ENCODE measurements around the gene SH2D1B. TPM values are rescaled to one million over a fixed set of nuclear protein-coding genes. Genes with fewer than 3 reads are reported as not detected.

SH2D1B gene
- total RNA-seq, 1 experiment from 2014 or later = 0.34 TPM

GRCh38 chr1:162397943-162398560 is 13.9 kb downstream of the SH2D1B start:
- BruUV-seq (replicated peaks) = no TSS peak
- POLR2A ChIA-PET (ENCODE audit: low non-redundant PET) = no interaction called here
- TF ChIP-seq CTCF (conservative IDR thresholded peaks at IDR 0.05; ENCODE audit: low read depth, low read length) (no peak), EZH2 (IDR thresholded peaks at IDR 0.05; ENCODE audit: borderline replicate concordance, low read depth, low read length, poor library complexity, severe bottlenecking) (no peak)

GRCh38 chr1:162397039-162397448 is 14.9 kb downstream of the SH2D1B start:
- Histone ChIP-seq H3K4me3 (ENCODE audit: low read depth, low read length, poor library complexity, severe bottlenecking) (no peak overlapping the region), H3K4me1 (ENCODE audit: insufficient read depth, low read length, poor library complexity, severe bottlenecking) (peaks cover 61% of the 10 kb centered on the region), H3K27ac (ENCODE audit: low read depth, low read length, poor library complexity, severe bottlenecking) (peak overlapping the region; percentile 79), H3K27me3 (replicated peaks; ENCODE audit: insufficient read depth, low read depth, low read length, poor library complexity) (no peaks in the 10 kb centered on the region), H3K9me3 (ENCODE audit: low read depth, low read length, poor library complexity, severe bottlenecking) (no peaks in the 10 kb centered on the region), H3K36me3 (ENCODE audit: insufficient read depth, low read length, poor library complexity, severe bottlenecking) (no peaks in the 10 kb centered on the region)
- CTCF ChIA-PET = no interaction called here
- no peak for DNase-seq (ENCODE audit: low spot score)
- no TSS peak for BruUV-seq (replicated peaks)
- intact Hi-C loops (cut with micrococcal nuclease; ENCODE audit: unreplicated experiment) = loop anchor here (10.0 kb wide), 1 partner anchor 612 kb away; no protein-coding TSS in a partner anchor
- TF ChIP-seq CTCF (conservative IDR thresholded peaks at IDR 0.05; ENCODE audit: low read depth, low read length) (no peak), EZH2 (IDR thresholded peaks at IDR 0.05; ENCODE audit: borderline replicate concordance, low read depth, low read length, poor library complexity, severe bottlenecking) (no peak)
- POLR2A ChIA-PET (ENCODE audit: low non-redundant PET) = no interaction called here

More at GRCh38 chr1:162397943-162398560, 13.9 kb downstream of the SH2D1B start:
- no peak overlapping the region for H3K4me3 ChIP-seq (ENCODE audit: low read depth, low read length, poor library complexity, severe bottlenecking)
- H3K27me3 ChIP-seq (replicated peaks; ENCODE audit: insufficient read depth, low read depth, low read length, poor library complexity) = no peaks in the 10 kb centered on the region
- peak overlapping the region; percentile 79 for H3K27ac ChIP-seq (ENCODE audit: low read depth, low read length, poor library complexity, severe bottlenecking)
- H3K4me1 ChIP-seq (ENCODE audit: insufficient read depth, low read length, poor library complexity, severe bottlenecking) = peaks cover 52% of the 10 kb centered on the region
- CTCF ChIA-PET = interaction anchor here (0.6 kb wide), 1 partner anchor 937 kb away, joined by 3 read pairs; no protein-coding TSS in a partner anchor
- DNase-seq (ENCODE audit: low spot score) = no peak
- no peaks in the 10 kb centered on the region for H3K36me3 ChIP-seq (ENCODE audit: insufficient read depth, low read length, poor library complexity, severe bottlenecking)
- intact Hi-C loops (cut with micrococcal nuclease; ENCODE audit: unreplicated experiment) = loop anchor here (10.0 kb wide), 1 partner anchor 613 kb away; no protein-coding TSS in a partner anchor
- no peaks in the 10 kb centered on the region for H3K9me3 ChIP-seq (ENCODE audit: low read depth, low read length, poor library complexity, severe bottlenecking)

GRCh38 chr1:162396201-162396906 is 15.6 kb downstream of the SH2D1B start:
- DNase-seq (ENCODE audit: low spot score) = no peak
- CTCF ChIA-PET = no interaction called here
- Histone ChIP-seq H3K4me1 (ENCODE audit: insufficient read depth, low read length, poor library complexity, severe bottlenecking) (peaks cover 58% of the 10 kb centered on the region), H3K27ac (ENCODE audit: low read depth, low read length, poor library complexity, severe bottlenecking) (peak overlapping the region; percentile 79), H3K9me3 (ENCODE audit: low read depth, low read length, poor library complexity, severe bottlenecking) (no peaks in the 10 kb centered on the region), H3K27me3 (replicated peaks; ENCODE audit: insufficient read depth, low read depth, low read length, poor library complexity) (no peaks in the 10 kb centered on the region), H3K36me3 (ENCODE audit: insufficient read depth, low read length, poor library complexity, severe bottlenecking) (no peaks in the 10 kb centered on the region), H3K4me3 (ENCODE audit: low read depth, low read length, poor library complexity, severe bottlenecking) (no peak overlapping the region)
- POLR2A ChIA-PET (ENCODE audit: low non-redundant PET) = no interaction called here
- TF ChIP-seq CTCF (conservative IDR thresholded peaks at IDR 0.05; ENCODE audit: low read depth, low read length) (no peak), EZH2 (IDR thresholded peaks at IDR 0.05; ENCODE audit: borderline replicate concordance, low read depth, low read length, poor library complexity, severe bottlenecking) (no peak)
- intact Hi-C loops (cut with micrococcal nuclease; ENCODE audit: unreplicated experiment) = loop anchor here (10.0 kb wide), 1 partner anchor 612 kb away; no protein-coding TSS in a partner anchor
- BruUV-seq (replicated peaks) = no TSS peak
